Activated T-cell treated with anti-CD3 and anti-CD28 coated beads, Interleukin-2, amount 50 U/mL, for 24 hours (primary cell): ENCODE data around the gene OR2T5.
"Not testable (repeated sequence)": the region's sequence is repeated elsewhere in the genome, so short reads cannot be mapped to it uniquely, and the experiment has no call there.

Experiments
- DNase-seq: peaks from one replicate; pipeline ENCODE4 v3.0.0-alpha.2; 2020
- H3K27ac Mint-ChIP-seq: 2 replicates; pipeline ENCODE4 v1.8.0; 2020; ENCODE audit warnings: mild to moderate bottlenecking, mixed read lengths
- H3K27me3 Mint-ChIP-seq: 2 replicates; pipeline ENCODE4 v1.8.0; 2020; ENCODE audit warnings: mixed read lengths
- H3K36me3 Mint-ChIP-seq: 2 replicates; pipeline ENCODE4 v1.8.0; 2020; ENCODE audit warnings: low read depth, mixed read lengths
- H3K4me1 Mint-ChIP-seq: 2 replicates; pipeline ENCODE4 v1.8.0; 2020; ENCODE audit warnings: low read depth, mixed read lengths
- H3K4me3 Mint-ChIP-seq: 2 replicates; pipeline ENCODE4 v1.8.0; 2020; ENCODE audit warnings: mild to moderate bottlenecking, moderate library complexity, mixed read lengths
- H3K9me3 Mint-ChIP-seq: 2 replicates; pipeline ENCODE4 v1.8.0; 2020; ENCODE audit warnings: mixed read lengths

The OR2T5 gene

DNA sequence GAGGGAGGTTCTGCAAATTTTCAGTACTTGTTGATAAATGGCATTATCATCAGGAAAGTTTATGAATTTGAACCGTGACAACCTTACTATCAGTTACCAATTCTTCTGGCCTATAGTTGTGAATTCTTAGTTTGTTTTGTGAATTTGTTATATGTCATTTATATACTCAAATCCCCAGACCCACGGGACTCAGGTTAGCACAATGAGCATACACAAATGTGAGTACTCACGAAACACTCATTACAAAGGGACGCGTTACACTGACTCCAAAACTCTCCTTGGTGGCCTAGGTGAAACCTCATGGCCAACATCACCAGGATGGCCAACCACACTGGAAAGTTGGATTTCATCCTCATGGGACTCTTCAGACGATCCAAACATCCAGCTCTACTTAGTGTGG, at the start of gene OR2T5:
Gene OR2T5, plus strand, starts transcription at position 301 of the 400 bp plus-strand sequence. Its CDS starts 0 bp downstream, at position 301.
- not testable (repeated sequence) for H3K27me3 Mint-ChIP-seq, H3K4me3 Mint-ChIP-seq, DNase-seq, H3K36me3 Mint-ChIP-seq, H3K4me1 Mint-ChIP-seq, H3K27ac Mint-ChIP-seq, H3K9me3 Mint-ChIP-seq

DNA sequence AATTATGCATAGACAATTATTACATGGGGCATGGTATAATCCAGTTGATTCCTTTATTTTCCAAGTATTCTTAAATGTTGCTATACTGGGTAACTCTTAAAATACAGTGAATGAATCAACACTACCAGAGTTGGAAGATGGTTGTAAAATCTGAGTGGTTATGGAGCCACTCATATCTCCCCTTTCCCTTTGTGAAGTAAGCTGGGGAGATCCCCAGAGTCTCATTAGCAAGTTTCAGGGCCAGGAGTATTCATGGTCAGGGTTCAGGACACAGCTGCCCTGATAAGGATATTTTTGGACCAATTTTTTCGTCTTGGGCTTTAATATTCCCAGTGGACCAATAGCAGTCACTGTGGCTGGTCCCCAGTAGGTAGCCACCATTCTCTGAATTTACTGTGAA, 49.7 kb upstream of the OR2T5 start:
- not testable (repeated sequence) for H3K9me3 Mint-ChIP-seq, H3K4me3 Mint-ChIP-seq, H3K27ac Mint-ChIP-seq, H3K36me3 Mint-ChIP-seq, DNase-seq, H3K27me3 Mint-ChIP-seq, H3K4me1 Mint-ChIP-seq

DNA sequence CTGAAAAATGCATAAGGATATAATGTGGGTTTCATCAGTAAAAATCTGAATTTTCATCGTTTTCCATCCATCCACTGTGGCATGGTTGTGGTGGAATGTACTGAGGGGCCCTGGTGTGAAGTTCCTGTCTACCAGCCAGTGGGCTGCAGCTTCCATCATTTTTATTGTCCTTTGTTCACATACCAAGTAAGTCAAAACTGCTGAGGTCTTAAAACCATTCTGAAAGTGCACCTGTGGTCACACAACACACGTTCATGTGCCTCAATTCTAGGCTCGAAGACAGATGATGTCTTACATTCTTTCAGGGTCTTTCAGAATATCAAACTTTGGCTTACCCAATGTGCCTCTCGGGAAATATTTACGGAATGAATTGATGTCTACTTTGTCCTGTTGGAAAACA, 49.1 kb upstream of the OR2T5 start:
- H3K9me3 Mint-ChIP-seq, H3K4me1 Mint-ChIP-seq, H3K27me3 Mint-ChIP-seq, DNase-seq, H3K4me3 Mint-ChIP-seq, H3K27ac Mint-ChIP-seq, H3K36me3 Mint-ChIP-seq: not testable (repeated sequence)

DNA sequence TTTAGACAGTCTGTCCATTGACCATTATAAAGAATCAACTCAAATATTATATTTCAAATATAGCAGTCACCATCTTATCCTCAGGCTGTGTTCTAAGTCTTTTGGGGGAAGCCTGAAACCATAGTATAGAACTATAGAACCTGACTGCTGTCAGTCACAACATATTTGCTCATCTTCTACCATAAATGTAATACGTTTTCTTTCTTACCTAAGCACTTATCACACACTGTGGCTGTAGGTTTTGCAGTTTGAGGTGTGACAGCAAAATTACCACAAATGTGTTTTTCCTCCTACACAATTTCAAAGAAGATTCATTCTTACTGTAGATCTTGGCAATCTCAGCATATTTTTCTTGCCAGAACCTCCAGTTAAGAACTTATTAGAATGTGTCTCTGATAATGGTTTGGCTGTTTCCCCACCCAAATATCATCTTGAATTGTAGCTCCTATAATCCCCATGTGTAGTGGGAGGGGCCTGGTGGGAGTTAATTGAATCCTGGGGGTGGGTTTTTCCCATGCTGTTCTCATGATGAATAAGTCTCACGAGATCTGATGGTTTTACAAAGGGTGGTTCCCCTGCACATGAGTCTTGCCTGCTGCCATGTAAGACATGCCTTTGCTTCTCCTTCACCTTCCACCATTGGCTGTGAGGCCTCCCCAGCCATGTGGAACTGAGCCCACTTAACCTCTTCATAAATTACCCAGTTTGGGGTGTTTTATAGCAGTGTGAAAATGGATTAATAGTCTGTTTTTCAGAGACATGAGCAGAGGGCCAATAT, 45.7 kb upstream of the OR2T5 start:
- H3K27ac Mint-ChIP-seq, DNase-seq, H3K9me3 Mint-ChIP-seq, H3K4me3 Mint-ChIP-seq, H3K27me3 Mint-ChIP-seq, H3K4me1 Mint-ChIP-seq, H3K36me3 Mint-ChIP-seq: not testable (repeated sequence)

GRCh38 chr1:248444603-248445002, 43.8 kb upstream of the OR2T5 start:
- H3K4me1 Mint-ChIP-seq, DNase-seq, H3K27ac Mint-ChIP-seq, H3K9me3 Mint-ChIP-seq, H3K4me3 Mint-ChIP-seq, H3K36me3 Mint-ChIP-seq, H3K27me3 Mint-ChIP-seq: not testable (repeated sequence)

GRCh38 chr1:248445399-248445798, 43.0 kb upstream of the OR2T5 start, which contains the start of gene OR2T2:
Gene OR2T2 (plus strand): TSS chr1:248445637. CDS start chr1:248452798, 7,161 bp downstream.
- not testable (repeated sequence) for H3K27ac Mint-ChIP-seq, DNase-seq, H3K4me3 Mint-ChIP-seq, H3K36me3 Mint-ChIP-seq, H3K9me3 Mint-ChIP-seq, H3K27me3 Mint-ChIP-seq, H3K4me1 Mint-ChIP-seq

DNA sequence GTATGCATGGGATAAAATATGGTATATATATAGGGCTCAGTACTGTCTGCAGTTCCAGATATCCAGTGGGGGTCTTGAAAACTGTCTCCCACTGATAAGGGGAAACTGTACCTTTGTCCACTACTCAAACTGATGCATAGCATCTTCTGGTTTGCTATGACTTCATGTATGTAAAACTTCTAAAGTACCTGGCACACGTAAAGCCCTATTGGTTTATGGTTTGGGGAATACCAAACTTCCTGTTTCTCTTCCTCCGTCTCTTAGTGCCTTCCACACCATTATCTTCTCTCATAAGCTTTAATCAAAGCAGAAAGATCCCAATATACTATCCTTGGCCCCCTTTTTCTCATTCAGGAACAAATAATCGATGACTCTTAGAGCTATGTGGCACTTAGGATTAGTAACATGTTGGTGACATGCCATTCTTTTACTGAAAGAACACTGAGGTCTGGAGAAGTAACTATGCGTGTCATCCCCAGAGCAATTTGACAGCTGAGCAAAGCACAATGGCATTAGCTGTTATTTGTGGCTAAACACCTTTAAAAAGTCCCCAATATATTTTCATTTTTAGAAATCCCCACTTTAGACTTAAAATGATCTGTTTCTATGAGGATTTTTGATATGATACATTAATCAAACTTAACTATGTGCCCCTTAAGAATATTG, 39.8 kb upstream of the OR2T5 start:
- H3K27me3 Mint-ChIP-seq, H3K9me3 Mint-ChIP-seq, H3K4me1 Mint-ChIP-seq, H3K4me3 Mint-ChIP-seq, H3K36me3 Mint-ChIP-seq, H3K27ac Mint-ChIP-seq, DNase-seq: not testable (repeated sequence)

GRCh38 chr1:248449821-248450465, 38.4 kb upstream of the OR2T5 start:
- not testable (repeated sequence) for H3K36me3 Mint-ChIP-seq, H3K9me3 Mint-ChIP-seq, H3K4me1 Mint-ChIP-seq, H3K27ac Mint-ChIP-seq, H3K27me3 Mint-ChIP-seq, DNase-seq, H3K4me3 Mint-ChIP-seq

DNA sequence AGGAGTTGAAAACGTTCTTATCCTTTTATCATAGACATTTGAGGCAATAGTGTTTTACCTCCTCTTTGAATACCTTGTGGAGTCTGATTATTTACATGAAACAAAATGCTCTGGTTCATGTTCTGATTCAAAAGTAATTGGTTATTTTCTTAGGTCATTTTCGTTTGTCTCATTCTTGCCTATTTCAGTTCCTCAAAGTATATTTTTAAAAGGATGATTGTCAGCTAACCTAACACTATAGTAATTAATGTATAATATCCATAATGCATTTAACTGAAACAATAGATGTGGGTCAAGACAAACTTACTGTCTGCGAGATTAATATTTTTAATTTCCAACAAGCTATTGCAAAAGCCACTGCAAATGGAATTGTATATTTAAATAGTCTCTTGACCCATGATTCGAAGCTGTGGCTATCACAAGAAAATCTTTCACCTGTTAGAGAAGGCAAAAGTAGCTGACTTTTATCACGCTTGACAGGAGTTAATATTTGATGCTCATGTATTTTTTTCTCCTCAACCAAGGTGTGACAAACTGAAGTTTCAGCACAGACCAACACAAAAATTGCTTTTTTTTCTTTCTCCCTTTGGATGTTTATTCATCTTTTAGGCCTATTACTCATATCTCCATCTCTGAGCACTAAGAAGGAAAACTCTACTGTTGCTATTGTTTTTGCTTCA, 37.8 kb upstream of the OR2T5 start:
- not testable (repeated sequence) for H3K4me3 Mint-ChIP-seq, H3K9me3 Mint-ChIP-seq, H3K27me3 Mint-ChIP-seq, H3K4me1 Mint-ChIP-seq, DNase-seq, H3K36me3 Mint-ChIP-seq, H3K27ac Mint-ChIP-seq

DNA sequence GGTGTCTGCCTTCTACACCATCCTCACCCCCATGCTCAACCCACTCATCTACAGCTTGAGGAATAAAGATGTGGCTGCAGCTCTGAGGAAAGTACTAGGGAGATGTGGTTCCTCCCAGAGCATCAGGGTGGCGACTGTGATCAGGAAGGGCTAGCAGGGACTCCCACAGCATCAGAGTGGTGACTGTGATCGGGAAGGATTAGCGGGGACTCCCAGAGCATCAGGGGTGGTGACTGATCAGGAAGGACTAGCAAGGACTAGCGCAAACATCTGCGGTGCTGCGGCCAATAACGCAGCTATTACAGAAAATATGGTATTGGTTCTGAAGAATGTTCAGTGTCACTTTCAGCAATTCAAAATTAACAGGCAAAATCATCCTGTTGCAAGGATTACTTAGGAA, 34.8 kb upstream of the OR2T5 start:
- not testable (repeated sequence) for DNase-seq, H3K4me3 Mint-ChIP-seq, H3K4me1 Mint-ChIP-seq, H3K27me3 Mint-ChIP-seq, H3K36me3 Mint-ChIP-seq, H3K27ac Mint-ChIP-seq, H3K9me3 Mint-ChIP-seq

- H3K27me3 Mint-ChIP-seq, H3K36me3 Mint-ChIP-seq, DNase-seq, H3K9me3 Mint-ChIP-seq, H3K4me1 Mint-ChIP-seq, H3K4me3 Mint-ChIP-seq, H3K27ac Mint-ChIP-seq: not testable (repeated sequence)
Measured at GRCh38 chr1:248455045-248455444, 33.3 kb upstream of the OR2T5 start.

DNA sequence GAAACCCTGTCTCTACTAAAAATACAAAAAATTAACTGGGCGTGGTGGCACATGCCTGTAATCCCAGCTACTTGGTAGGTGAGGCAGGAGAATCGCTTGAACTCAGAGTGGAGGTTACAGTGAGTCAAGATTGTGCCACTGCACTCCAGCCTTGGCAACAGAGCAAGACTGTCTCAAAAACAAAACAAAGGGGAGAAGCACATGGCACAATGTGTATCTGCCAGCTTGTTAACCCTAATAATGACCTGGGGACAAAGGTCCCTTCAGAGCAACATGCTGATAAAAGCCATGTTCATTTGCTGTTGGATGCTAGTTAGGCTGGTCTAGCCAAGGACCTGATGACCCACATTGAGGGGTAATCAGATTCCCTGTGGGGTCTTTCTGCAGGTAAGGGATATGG, 31.8 kb upstream of the OR2T5 start:
- not testable (repeated sequence) for H3K27ac Mint-ChIP-seq, DNase-seq, H3K4me3 Mint-ChIP-seq, H3K4me1 Mint-ChIP-seq, H3K27me3 Mint-ChIP-seq, H3K9me3 Mint-ChIP-seq, H3K36me3 Mint-ChIP-seq

DNA sequence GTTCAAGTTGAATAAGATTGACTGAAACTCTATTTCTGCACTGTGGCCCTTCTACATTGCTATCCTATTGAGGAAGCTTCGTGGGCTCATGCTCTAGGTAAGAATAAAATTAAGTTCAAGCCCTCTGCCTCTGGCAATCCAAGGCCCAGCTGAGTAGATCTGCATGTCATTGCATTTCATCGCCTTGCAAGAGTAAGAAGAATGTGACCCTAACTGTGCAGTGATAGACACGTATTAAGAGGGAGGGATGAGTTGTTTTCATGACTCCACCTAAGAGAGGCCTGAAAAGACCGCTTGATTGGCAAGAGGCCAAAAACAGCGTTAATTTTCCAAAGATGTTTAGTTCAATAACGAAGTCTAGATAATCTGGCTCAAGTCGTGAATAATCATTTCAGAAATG, 29.3 kb upstream of the OR2T5 start:
- DNase-seq, H3K27ac Mint-ChIP-seq, H3K9me3 Mint-ChIP-seq, H3K27me3 Mint-ChIP-seq, H3K36me3 Mint-ChIP-seq, H3K4me1 Mint-ChIP-seq, H3K4me3 Mint-ChIP-seq: not testable (repeated sequence)

GRCh38 chr1:248471154-248471553, 17.2 kb upstream of the OR2T5 start:
- no peak overlapping the region for H3K27ac Mint-ChIP-seq
- H3K27me3 Mint-ChIP-seq: no peaks in the 10 kb centered on the region
- peaks cover 3% of the 10 kb centered on the region for H3K9me3 Mint-ChIP-seq
- no peak for DNase-seq
- no peaks in the 10 kb centered on the region for H3K4me1 Mint-ChIP-seq
- no peaks in the 10 kb centered on the region for H3K36me3 Mint-ChIP-seq
- no peak overlapping the region for H3K4me3 Mint-ChIP-seq

- H3K27ac Mint-ChIP-seq, H3K36me3 Mint-ChIP-seq, H3K4me3 Mint-ChIP-seq, H3K4me1 Mint-ChIP-seq, DNase-seq, H3K27me3 Mint-ChIP-seq, H3K9me3 Mint-ChIP-seq: not testable (repeated sequence)
Measured at GRCh38 chr1:248472111-248472510, 16.3 kb upstream of the OR2T5 start.
